K562 (cell line): ENCODE results near the gene A1BG. TPM values are rescaled to one million over a fixed set of nuclear protein-coding genes. Genes with fewer than 3 reads are reported as not detected.
A peak's percentile ranks its signal among the peaks of the same experiment; 100 is the strongest.

Experiments
- ATAC-seq: fragments of 200-7000 bp; cut with Tn5 transposase; 3 replicates; pipeline ENCODE4 v1.9.1; 2020; ENCODE audit warnings: moderate library complexity
- BruUV-seq: library from RNA; stranded (reverse); fragments of 400-500 nt; replicated peaks from 2 replicates; lab custom pipeline; 2021; lab: Mats Ljungman, UMichigan
- CTCF ChIA-PET: fragments of 300-600 bp; formaldehyde crosslinking; extraction: SDS; loops from one replicate; lab custom pipeline; 2021; ENCODE audit warnings: low intra/inter-chr PET ratio; lab: Yijun Ruan, JAX
- POLR2A ChIA-PET: fragments of 300-600, 350-650 bp; sonication (Branson Sonifier 250); formaldehyde crosslinking; extraction: SDS; loops from one replicate; lab custom pipeline; 2021; ENCODE audit warnings: antibody characterized with exemption, inconsistent platforms; lab: Yijun Ruan, JAX
- DNase-seq, 4 experiments: peaks; one replicate each; pipeline versions ENCODE4 v3.0.0 to v3.0.0-alpha.2; 2011 to 2018; ENCODE audit warnings: low spot score in 3 of 4, mixed read lengths in 3 of 4; ENCODE audit errors: extremely low read depth in 1 of 4
- FAIRE-seq: peaks from 2 replicates; lab custom pipeline; 2011; peaks lifted over from hg19 to GRCh38; lab: Jason Lieb, UNC
- H2AFZ ChIP-seq: 2 replicates; pipeline ENCODE4 v1.6.0; 2011; ENCODE audit warnings: low read depth, low read length, control low read depth, inconsistent platforms
- H3K27ac ChIP-seq: fragments of 200-600 bp; 3 replicates; pipeline ENCODE4 v1.8.0; 2011; ENCODE audit warnings: low read depth, mild to moderate bottlenecking, control low read depth, inconsistent platforms, low read length, moderate library complexity, mixed read lengths; ENCODE audit errors: extremely low read depth
- H3K27me3 ChIP-seq, 2 experiments: fragments of 300-600 bp in 1 of 2; 2 replicates in 1 of 2; 3 replicates in 1 of 2; pipeline versions ENCODE4 v1.6.0 to v1.8.0; 2011; ENCODE audit warnings: inconsistent platforms in 2 of 2, low read length in 2 of 2, mild to moderate bottlenecking in 1 of 2, mixed read lengths in 1 of 2, moderate library complexity in 1 of 2; ENCODE audit not compliant: control insufficient read depth in 2 of 2, insufficient read depth in 2 of 2
- H3K36me3 ChIP-seq: fragments of 300-600 bp; 3 replicates; pipeline ENCODE4 v1.8.0; 2011; ENCODE audit warnings: mild to moderate bottlenecking, low read length, inconsistent platforms; ENCODE audit not compliant: control insufficient read depth, insufficient read depth
- H3K4me1 ChIP-seq, 2 experiments: fragments of 200-600 bp in 1 of 2; replicated peaks in 1 of 2; 2 replicates in 1 of 2; 3 replicates in 1 of 2; pipeline versions ENCODE4 v1.5.1 to v1.8.0; 2011; ENCODE audit warnings: inconsistent platforms in 2 of 2, low read length in 2 of 2, mild to moderate bottlenecking in 1 of 2, mixed read lengths in 1 of 2, moderate library complexity in 1 of 2; ENCODE audit not compliant: control insufficient read depth in 2 of 2, insufficient read depth in 2 of 2
- H3K4me2 ChIP-seq: 2 replicates; pipeline ENCODE4 v1.6.1; 2011; ENCODE audit warnings: low read length, control low read depth, inconsistent platforms, mixed read lengths; ENCODE audit not compliant: insufficient read depth
- H3K4me3 ChIP-seq: fragments of 200-600 bp; sonication (generic), shearing (Covaris generic); 2 replicates; pipeline ENCODE4 v1.5.1; 2016; ENCODE audit warnings: control low read depth, inconsistent platforms
- H3K79me2 ChIP-seq: fragments of 200-600 bp; 3 replicates; pipeline ENCODE4 v1.8.0; 2011; ENCODE audit warnings: low read length, inconsistent platforms; ENCODE audit not compliant: control insufficient read depth, insufficient read depth
- H3K9ac ChIP-seq, 2 experiments: 2 replicates each; pipeline versions ENCODE4 v1.6.0 to v1.6.1; 2011; ENCODE audit warnings: low read depth in 2 of 2, low read length in 2 of 2, control low read depth in 1 of 2, inconsistent platforms in 1 of 2, mild to moderate bottlenecking in 1 of 2, mixed read lengths in 1 of 2; ENCODE audit not compliant: insufficient read depth in 1 of 2
- H3K9me1 ChIP-seq: one replicate; pipeline ENCODE4 v1.6.0; 2011; ENCODE audit warnings: inconsistent platforms, mild to moderate bottlenecking, low read length, moderate library complexity; ENCODE audit not compliant: control insufficient read depth, insufficient read depth
- H3K9me3 ChIP-seq: replicated peaks from 2 replicates; pipeline ENCODE4 v1.5.1; 2011; ENCODE audit warnings: low read depth, low read length, inconsistent platforms; ENCODE audit not compliant: control insufficient read depth, insufficient read depth
- H4K20me1 ChIP-seq: replicated peaks from 2 replicates; pipeline ENCODE4 v1.6.1; 2011; ENCODE audit warnings: low read length, inconsistent platforms, mixed read lengths; ENCODE audit not compliant: control insufficient read depth, insufficient read depth
- EP300 ChIP-seq: IDR thresholded peaks from 2 replicates; pipeline ENCODE4 v1.6.1; 2012; ENCODE audit warnings: low read length, improper control_type of control experiment
- MLX ChIP-seq, 2 experiments: fragments of 450-650 bp in 1 of 2; sonication (generic) in 1 of 2; formaldehyde crosslinking; conservative IDR thresholded peaks; 2 replicates each; pipeline versions ENCODE4 v1.4.0 to v1.8.1; 2020 to 2022; ENCODE audit warnings: mild to moderate bottlenecking in 1 of 2, missing genetic modification reagents in 1 of 2
- POLR2AphosphoS5 ChIP-seq: IDR thresholded peaks from 2 replicates; pipeline ENCODE4 v1.6.1; 2011; ENCODE audit warnings: mild to moderate bottlenecking, low read depth, low read length, moderate library complexity; ENCODE audit not compliant: control insufficient read depth, insufficient read depth
- SMARCA5 ChIP-seq: fragments of 450-650 bp; IDR thresholded peaks from 2 replicates; pipeline ENCODE4 v1.6.1; 2016
- ZMIZ1 ChIP-seq, 2 experiments: fragments of 150-350 bp in 1 of 2; IDR thresholded peaks; 2 replicates each; pipeline ENCODE4 v1.6.1; 2012 to 2016; ENCODE audit warnings: low read depth in 2 of 2, low read length in 2 of 2, mild to moderate bottlenecking in 1 of 2, moderate library complexity in 1 of 2
- ZNF12 ChIP-seq: sonication (generic); formaldehyde crosslinking; IDR thresholded peaks from 2 replicates; pipeline ENCODE4 v1.4.0; 2020; ENCODE audit warnings: mild to moderate bottlenecking, missing genetic modification reagents
- ZNF3 ChIP-seq: fragments of 250-450 bp; sonication (Bioruptor Pico); IDR thresholded peaks from 2 replicates; pipeline ENCODE4 v1.5.0; 2021; ENCODE audit warnings: mild to moderate bottlenecking, moderate library complexity
- WGBS: fragments of 100-300 bp; shearing (Covaris generic); methylation state at CpG from one replicate; pipeline ENCODE4 v1.1.6; 2016; ENCODE audit warnings: low coverage, mixed read lengths; ENCODE audit not compliant: insufficient coverage; ENCODE audit errors: missing lambda C conversion rate; 5-methylcytosine and 5-hydroxymethylcytosine counted together
- in situ Hi-C: fragments of 300-500 bp; cut with MboI; formaldehyde crosslinking; loops from 4 replicates; pipeline ENCODE4 v1.15.0; 2018; ENCODE audit warnings: inconsistent platforms, mixed read lengths
- intact Hi-C: fragments of 100-400 bp; cut with micrococcal nuclease; formaldehyde crosslinking; loops from 2 replicates; pipeline ENCODE4 v1.14.2; 2022
- polyA plus RNA-seq, 8 experiments: library from polyadenylated mRNA; depleted of rRNA in 4 of 8; stranded (reverse) in 5 of 8; unstranded in 3 of 8; fragments of >200 nt; fragmentation: Nextera tagmentation in 2 of 8; fragmentation: Illumina TruSeq in 1 of 8; extraction: Ambion mirVana in 2 of 8; extraction: Trizol in 1 of 8; gene quantifications; 2 replicates each; pipeline versions ENCODE4 v1.2.1 to v1.2.3, GENCODE V29; 2011 to 2014; ENCODE audit warnings: inconsistent platforms in 1 of 8, missing spikeins in 1 of 8
- total RNA-seq, 7 experiments: library from RNA; depleted of rRNA in 6 of 7; stranded (reverse); fragments of >200 nt in 6 of 7; fragmentation: Illumina TruSeq in 2 of 7; extraction: Trizol in 2 of 7; gene quantifications; 2 replicates each; pipeline versions ENCODE4 v1.2.1 to v1.2.3, GENCODE V29; 2011 to 2021; ENCODE audit warnings: low replicate concordance in 1 of 7
- TF ChIP-seq, protein P1 (sequence below): fragments of 250-450 bp; sonication (Bioruptor Pico); IDR thresholded peaks from 2 replicates; pipeline ENCODE4 v1.4.0; 2020; ENCODE audit warnings: borderline replicate concordance
- TF ChIP-seq, protein P2 (sequence below), 3 experiments: IDR thresholded peaks in 2 of 3; conservative IDR thresholded peaks in 1 of 3; 2 replicates each; pipeline ENCODE4 v1.5.1; 2011 to 2012; ENCODE audit warnings: low read length in 3 of 3, mild to moderate bottlenecking in 3 of 3, control low read depth in 2 of 3, improper control_type of control experiment in 1 of 3, inconsistent platforms in 1 of 3, low read depth in 1 of 3, mixed read lengths in 1 of 3, moderate library complexity in 1 of 3; ENCODE audit not compliant: insufficient read depth in 2 of 3

A1BG gene
- total and polyA plus RNA-seq, 9 of the 15 experiments (the other 6 are each of a cell fraction or from before 2014, with no cell fraction given): 0.10 to 19.8 (median 2.6) TPM

- 0 out of 4 replicates have a peak, but pooled peaks have one; percentile 31 to 58 for TF ChIP-seq MLX (CRISPR knock-in tag; conservative IDR thresholded peaks at IDR 0.05)
- TF ChIP-seq EP300: no peak
- TF ChIP-seq, protein P1, sequence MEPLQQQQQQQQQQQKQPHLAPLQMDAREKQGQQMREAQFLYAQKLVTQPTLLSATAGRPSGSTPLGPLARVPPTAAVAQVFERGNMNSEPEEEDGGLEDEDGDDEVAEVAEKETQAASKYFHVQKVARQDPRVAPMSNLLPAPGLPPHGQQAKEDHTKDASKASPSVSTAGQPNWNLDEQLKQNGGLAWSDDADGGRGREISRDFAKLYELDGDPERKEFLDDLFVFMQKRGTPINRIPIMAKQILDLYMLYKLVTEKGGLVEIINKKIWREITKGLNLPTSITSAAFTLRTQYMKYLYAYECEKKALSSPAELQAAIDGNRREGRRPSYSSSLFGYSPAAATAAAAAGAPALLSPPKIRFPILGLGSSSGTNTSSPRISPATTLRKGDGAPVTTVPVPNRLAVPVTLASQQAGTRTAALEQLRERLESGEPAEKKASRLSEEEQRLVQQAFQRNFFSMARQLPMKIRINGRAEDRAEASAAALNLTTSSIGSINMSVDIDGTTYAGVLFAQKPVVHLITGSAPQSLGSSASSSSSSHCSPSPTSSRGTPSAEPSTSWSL (CRISPR knock-in tag): no peak
- no peak for TF ChIP-seq POLR2AphosphoS5
Measured at GRCh38 chr19:58385891-58386575, 32.7 kb upstream of the A1BG start (continued).

DNA sequence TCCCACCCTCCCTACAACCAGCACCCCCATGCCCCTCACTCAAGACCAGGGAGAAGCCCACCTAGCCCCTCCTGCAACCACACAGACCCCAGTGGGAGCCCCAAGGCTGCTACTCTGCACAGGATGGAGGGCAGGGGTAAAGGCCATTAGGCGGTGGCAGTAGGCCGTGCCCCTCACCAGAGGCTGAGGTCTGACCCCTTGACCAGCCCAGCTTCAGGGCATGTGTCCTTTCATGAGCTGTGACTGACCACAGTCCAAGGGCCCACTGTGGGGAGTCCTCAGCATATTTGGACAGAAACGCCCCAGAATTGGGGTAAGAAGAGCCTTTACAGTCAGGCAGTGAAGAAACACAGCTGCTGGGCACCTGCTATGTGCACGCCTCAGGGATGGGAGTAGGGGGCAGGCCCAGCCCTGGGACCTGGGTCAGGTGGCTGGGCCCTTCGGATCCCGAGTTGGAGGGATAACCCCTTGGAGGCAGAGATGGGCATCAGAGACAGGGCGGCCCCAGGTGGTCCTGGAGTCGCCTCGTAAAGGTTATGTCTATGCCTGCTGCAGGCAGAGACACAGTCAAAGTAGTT, 32.1 kb upstream of the A1BG start:
- H3K4me2 ChIP-seq: peak overlapping the region; percentile 100
- 81% methylated on average over 8 of the region's 9 CpGs for WGBS
- intact Hi-C loops (loop anchor here (5.0 kb wide), 1 partner anchor 203 kb away; the partner anchor contains the start of gene ZNF274), in situ Hi-C loops (no loop called here)
- DNase-seq: no peak
- BruUV-seq: no TSS peak
- no peak for ATAC-seq
- H4K20me1 ChIP-seq: peaks cover 10% of the 10 kb centered on the region
- H3K27ac ChIP-seq: peak overlapping the region; percentile 93
- no peak for FAIRE-seq
- peaks cover 27% of the 10 kb centered on the region for H3K36me3 ChIP-seq
- H3K9me3 ChIP-seq: no peaks in the 10 kb centered on the region
- no peak for TF ChIP-seq ZNF3 (CRISPR knock-in tag)
- TF ChIP-seq, protein P2, sequence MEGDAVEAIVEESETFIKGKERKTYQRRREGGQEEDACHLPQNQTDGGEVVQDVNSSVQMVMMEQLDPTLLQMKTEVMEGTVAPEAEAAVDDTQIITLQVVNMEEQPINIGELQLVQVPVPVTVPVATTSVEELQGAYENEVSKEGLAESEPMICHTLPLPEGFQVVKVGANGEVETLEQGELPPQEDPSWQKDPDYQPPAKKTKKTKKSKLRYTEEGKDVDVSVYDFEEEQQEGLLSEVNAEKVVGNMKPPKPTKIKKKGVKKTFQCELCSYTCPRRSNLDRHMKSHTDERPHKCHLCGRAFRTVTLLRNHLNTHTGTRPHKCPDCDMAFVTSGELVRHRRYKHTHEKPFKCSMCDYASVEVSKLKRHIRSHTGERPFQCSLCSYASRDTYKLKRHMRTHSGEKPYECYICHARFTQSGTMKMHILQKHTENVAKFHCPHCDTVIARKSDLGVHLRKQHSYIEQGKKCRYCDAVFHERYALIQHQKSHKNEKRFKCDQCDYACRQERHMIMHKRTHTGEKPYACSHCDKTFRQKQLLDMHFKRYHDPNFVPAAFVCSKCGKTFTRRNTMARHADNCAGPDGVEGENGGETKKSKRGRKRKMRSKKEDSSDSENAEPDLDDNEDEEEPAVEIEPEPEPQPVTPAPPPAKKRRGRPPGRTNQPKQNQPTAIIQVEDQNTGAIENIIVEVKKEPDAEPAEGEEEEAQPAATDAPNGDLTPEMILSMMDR (IDR thresholded peaks at IDR 0.05 in 2 of 3, conservative IDR thresholded peaks at IDR 0.05 in 1 of 3; ENCODE audit: insufficient read depth in 2 of 3, low read depth in 1 of 3, low read length in 3 of 3): 0 out of 6 replicates have a peak, but pooled peaks of 1 of the 3 experiments have one; percentile 0
- TF ChIP-seq ZMIZ1 (IDR thresholded peaks at IDR 0.05; ENCODE audit: low read depth in 2 of 2, low read length in 2 of 2): no peak
- TF ChIP-seq SMARCA5: no peak
- TF ChIP-seq ZNF12 (CRISPR knock-in tag): 0 out of 2 replicates have a peak, but pooled peaks have one; percentile 12
- H2AFZ ChIP-seq: peak overlapping the region; percentile 76
- peak overlapping the region; percentile 98 to 99 for H3K9ac ChIP-seq
- H3K4me1 ChIP-seq: peaks cover 29 to 44% of the 10 kb centered on the region in 2 experiments
- ChIA-PET CTCF (no interaction called here), POLR2A (interaction anchor here (0.7 to 1.5 kb wide), 3 partner anchors 20 to 50 kb away, joined by 3 read pairs; partner anchors contain the start of gene ZNF497)
- peaks cover 61% of the 10 kb centered on the region for H3K79me2 ChIP-seq
- H3K4me3 ChIP-seq: peak overlapping the region; percentile 92
- no peaks in the 10 kb centered on the region for H3K9me1 ChIP-seq
- no peaks in the 10 kb centered on the region for H3K27me3 ChIP-seq
